Hematopoietic multipotent progenitor cell treated with erythropoietin and hydrocortisone succinate and interleukin-3 and kit ligand, for 17 days (in vitro differentiated cells): ENCODE results near the gene IL11.

Experiments used
- DNase-seq: peaks from one replicate; pipeline ENCODE4 v3.0.0-alpha.2; 2015; ENCODE audit warnings: low spot score

IL11 gene

GRCh38 chr19:55391191-55391670 lies 21.0 kb upstream of the IL11 start:
- DNase-seq = no peak

- no peak for DNase-seq
Measured at GRCh38 chr19:55390461-55390880, 20.2 kb upstream of the IL11 start.

GRCh38 chr19:55389386-55390317 lies 19.4 kb upstream of the IL11 start:
- DNase-seq = no peak

DNA sequence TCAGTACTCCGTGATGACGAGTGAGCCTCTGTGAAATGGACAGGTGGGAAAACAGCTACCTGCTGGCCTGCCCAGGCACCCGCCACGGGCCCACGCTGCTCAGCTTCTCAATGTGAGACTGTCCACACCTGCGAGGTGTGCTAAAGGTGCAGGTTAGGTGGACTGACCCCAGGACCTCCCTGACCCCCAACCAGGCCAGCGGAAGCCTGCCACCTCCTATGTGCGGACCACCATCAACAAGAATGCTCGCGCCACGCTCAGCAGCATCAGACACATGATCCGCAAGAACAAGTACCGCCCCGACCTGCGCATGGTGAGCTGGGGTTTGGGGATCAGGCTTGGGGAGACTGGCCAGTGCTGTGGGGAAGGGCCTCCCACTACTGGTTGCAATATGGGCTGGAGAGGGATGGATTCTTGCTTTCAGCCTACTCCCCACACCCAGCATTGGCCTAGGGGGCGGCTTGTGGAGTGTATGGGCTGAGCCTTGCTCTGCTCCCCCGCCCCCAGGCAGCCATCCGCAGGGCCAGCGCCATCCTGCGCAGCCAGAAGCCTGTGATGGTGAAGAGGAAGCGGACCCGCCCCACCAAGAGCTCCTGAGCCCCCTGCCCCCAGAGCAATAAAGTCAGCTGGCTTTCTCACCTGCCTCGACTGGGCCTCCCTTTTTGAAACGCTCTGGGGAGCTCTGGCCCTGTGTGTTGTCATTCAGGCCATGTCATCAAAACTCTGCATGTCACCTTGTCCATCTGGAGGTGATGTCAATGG lies 17.7 kb upstream of the IL11 start:
- no peak for DNase-seq

DNA sequence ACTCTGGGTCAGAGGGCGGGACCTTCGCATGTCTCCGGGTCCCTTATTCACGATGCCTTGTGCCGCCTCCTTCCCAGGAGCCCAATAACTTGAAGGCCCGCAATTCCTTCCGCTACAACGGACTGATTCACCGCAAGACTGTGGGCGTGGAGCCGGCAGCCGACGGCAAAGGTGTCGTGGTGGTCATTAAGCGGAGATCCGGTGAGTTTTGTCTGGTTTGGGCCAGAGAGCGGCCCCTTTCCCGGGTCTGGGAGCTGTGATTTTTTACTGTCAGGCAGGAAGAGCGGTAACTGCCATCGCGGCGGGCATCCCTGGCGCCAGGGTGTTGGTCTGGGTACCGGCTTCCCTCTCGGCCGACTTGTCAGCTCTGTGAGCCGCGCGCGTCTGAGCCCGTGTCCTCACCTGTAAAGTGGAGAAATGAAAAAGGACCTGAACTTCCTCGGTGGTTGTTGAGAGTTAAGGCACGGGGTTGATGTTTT lies 16.3 kb upstream of the IL11 start:
- DNase-seq = no peak

DNA sequence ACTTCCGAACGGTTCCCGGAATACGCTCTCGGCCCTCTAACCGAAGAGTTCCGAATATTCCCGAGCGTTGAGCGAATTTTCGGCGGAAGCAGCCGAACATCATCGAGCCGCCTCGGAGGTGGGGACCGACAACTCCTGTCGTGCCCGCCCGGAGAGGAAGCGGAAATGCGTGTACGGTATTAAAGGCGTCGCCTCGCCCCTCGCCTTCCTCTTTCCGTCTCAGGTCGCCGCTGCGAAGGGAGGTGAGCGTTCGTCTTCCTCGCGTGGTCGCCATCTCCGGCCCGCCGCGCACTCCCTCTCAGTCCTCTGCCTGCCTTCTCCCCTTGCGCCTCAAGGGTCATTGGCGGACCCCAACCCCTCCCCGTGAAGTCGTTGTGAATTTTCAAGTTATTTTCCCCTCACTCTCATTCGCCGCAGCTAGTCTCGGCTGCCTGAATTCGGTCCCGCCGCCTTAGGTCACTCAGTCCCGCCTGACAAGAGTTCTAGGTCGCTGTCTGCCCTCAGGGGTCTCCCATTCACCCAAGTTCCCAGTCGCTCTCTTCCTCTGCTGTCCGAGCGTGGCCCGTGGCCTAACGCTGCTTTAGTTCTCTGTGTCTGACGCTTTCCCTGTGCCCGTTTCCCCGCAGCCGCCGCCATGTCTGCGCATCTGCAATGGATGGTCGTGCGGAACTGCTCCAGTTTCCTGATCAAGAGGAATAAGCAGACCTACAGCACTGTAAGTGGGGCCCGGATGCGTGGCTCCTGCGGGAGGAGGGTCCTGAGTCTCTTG lies 15.6 kb upstream of the IL11 start, which contains the start of gene RPL28:
Gene RPL28 (plus strand): TSS at position 209 of the 769 bp plus-strand sequence. CDS start 426 bp downstream, at position 635.
- peak; percentile 96 for DNase-seq

DNA sequence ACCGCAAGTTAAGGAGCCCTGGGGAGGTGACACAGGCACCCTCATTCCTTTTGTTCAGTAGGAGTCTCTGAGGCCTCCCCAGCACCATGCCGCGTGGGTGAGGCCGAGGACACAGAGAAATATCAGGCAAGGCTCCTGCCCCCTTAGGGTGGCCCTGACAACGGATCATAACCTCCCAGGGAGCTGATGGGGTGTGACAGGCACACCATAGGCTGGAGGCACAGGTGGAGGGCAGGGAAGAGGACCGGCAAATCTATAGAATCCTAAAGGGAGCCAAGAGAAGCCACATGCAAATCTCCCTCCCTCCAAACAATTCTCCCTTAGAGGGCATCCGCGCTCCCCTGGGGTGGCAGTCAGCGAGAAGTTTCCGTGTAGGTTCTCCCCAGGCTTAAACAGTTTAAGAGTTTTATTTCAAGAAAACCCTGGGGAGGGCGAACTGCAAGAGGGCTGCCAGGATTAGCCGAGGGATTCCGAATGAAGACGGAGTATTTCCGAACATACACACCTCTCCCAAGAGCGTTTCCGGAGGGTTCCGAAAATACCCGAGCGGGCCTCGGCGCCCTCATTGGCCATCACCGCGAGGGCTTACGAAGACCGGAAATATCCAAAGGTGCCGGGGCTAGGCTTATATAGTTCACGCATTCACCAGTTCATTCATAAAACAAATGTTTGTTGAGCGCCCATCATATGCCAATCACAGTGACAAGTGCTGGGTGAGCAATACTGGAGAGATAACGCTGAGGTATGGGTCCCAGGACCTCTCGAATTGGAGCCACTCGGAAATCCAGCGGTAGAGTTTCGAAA lies 14.9 kb upstream of the IL11 start:
- peak; percentile 90 for DNase-seq

DNA sequence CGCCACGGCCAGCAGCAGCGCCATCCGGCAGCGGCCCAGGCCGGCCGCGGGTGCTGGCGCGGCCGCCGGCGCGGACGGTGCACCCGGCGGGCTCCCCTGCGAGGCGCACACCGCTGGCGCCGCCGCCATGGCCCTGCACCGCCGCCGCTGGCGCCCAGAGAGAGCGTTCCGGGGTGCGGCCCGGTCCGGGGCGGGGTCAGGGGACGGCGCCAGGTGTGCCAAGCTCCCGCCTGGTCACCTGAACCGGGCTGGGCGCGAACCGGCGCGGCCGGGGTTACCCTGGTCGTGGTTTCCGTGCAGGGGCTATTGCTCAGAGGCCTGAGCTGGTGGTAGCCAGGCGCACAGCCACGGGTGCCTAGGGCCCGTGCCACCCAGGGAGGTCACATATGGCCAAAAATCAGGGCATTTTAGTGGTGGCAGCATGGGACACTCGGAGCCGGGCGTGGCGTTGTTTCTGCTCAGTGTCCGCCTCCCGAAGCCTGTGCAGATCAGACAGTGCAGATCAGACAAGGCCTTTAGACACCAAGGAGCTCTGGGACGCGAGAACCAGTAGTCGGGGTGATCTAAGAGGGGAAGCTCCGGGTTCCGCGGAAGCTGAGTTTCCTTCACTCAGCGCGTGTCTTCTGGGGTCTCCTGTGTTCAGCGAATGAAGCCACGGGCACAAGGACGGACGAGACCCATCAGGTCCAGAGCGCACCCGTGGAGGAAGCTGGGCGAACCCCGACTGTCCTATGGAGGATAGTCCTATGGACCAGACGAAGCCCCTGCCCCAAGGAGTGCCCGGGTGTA lies 14.1 kb upstream of the IL11 start, which contains the start of gene TMEM238:
Gene TMEM238 (minus strand): TSS at position 162 of the 789 bp plus-strand sequence. CDS start 33 bp downstream, at position 129.
- DNase-seq = peak; percentile 26

GRCh38 chr19:55383279-55384130 lies 13.2 kb upstream of the IL11 start:
- DNase-seq = no peak

- DNase-seq = no peak
Measured at GRCh38 chr19:55382522-55383054, 12.3 kb upstream of the IL11 start.

DNA sequence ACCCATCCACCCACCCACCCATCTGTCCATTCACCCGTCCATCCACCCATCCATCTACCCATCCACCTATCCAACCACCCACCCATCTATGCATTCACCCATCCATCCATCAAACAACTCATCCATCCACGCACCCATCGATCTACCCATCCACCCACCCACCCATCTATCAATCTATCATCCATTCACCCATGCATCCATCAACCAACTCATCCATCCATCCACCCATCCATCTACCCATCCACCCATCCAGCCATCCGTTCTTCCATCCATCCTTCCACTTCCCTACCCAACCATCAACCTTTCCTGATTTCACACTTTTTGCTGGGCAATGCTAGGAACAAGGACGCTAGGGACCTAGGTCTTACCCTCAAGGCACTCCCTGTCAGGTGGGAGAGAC lies 11.8 kb upstream of the IL11 start:
- no peak for DNase-seq

DNA sequence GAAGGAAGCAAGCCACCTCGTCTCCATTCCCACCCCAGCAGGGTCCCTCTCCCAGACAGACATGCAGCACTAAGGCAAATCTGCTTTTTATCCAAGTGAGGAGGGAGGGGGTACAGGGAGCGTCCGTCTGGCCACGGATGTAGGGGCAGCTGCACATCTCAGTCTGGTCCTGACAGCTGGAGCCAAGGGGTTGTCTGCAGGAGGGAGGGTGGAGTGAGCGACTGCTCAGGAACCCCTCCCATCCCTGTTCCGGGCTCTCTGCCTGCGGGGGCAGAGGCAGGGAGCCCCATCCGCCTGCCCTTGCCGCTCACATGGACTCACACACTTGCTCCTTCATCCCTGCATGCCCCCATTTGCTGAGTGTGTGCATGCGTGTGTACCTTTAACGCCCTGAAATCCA lies 8.9 kb upstream of the IL11 start:
- DNase-seq = no peak

DNA sequence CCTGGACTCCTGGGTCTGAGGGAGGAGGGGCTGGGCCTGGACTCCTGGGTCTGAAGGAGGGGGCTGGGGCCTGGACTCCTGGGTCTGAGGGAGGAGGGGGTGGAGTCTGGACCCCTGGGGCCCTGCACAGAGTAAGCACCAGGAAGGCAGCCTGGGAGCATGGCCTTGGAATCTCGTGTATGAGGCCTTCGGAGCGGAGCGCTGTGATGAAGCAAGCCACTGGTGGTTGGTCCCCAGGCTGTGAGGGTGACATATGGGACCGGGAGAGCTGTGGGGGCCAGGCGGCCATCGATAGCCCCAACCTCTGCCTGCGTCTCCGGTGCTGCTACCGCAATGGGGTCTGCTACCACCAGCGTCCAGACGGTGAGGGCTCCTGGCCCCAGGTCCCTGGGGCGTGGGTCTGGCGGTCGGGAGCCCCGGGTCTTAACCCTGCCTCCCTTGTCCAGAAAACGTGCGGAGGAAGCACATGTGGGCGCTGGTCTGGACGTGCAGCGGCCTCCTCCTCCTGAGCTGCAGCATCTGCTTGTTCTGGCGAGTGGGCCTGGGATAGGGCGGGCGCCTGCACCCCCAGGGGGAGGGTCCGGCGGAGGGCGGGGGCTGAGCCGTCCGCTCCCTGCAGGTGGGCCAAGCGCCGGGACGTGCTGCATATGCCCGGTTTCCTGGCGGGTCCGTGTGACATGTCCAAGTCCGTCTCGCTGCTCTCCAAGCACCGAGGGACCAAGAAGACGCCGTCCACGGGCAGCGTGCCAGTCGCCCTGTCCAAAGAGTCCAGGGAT lies 7.3 kb upstream of the IL11 start:
- DNase-seq = no peak

GRCh38 chr19:55376241-55376933 lies 6.1 kb upstream of the IL11 start, which contains the start of gene TMEM190:
TMEM190 (plus strand) TSS chr19:55376826; CDS start chr19:55376854, 28 bp downstream.
- DNase-seq = no peak

GRCh38 chr19:55373993-55374757 lies 3.9 kb upstream of the IL11 start:
- no peak for DNase-seq

DNA sequence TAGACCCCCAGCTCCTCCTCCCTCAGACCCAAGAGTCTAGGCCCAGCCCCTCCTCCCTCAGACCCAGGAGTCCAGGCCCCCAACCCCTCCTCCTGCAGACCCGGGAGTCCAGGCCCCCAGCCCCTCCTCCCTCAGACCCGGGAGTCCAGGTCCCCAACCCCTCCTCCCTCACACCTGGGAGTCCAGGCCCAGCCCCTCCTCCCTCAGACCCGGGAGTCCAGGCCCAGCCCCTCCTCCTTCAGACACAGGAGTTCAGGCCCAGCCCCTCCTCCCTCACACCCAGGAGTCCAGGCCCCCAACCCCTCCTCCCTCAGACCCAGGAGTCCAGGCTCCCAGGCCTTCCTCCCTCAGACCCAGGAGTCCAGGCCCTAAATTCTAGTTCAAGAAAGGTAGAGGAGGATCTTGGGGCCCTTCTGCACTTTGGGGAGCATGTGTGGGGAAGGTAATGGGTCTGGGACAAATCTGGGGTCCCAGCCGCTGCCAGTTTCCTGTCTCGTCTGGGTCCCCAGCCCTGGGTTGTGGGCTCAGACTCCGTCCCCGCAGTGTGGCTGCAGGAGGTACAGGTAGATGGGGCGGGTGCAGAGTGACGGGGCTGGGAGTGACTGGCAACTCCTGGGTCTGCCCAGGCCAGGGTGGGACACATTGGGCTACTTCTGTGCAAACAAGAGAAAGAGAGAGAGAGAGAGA lies 3.2 kb upstream of the IL11 start:
- DNase-seq = no peak
